Nephron progenitor cell (in vitro differentiated cells): ENCODE results near the gene ANKS1B.

ENCODE experiments used
- DNase-seq: peaks from one replicate; pipeline ENCODE4 v3.0.0; 2021
- H3K27ac Mint-ChIP-seq: 2 replicates; pipeline ENCODE4 v1.8.0; 2021; ENCODE audit warnings: mild to moderate bottlenecking, moderate library complexity, mixed read lengths
- H3K27me3 Mint-ChIP-seq: 2 replicates; pipeline ENCODE4 v1.8.0; 2021; ENCODE audit warnings: mild to moderate bottlenecking, low read depth, mixed read lengths; ENCODE audit not compliant: poor library complexity
- H3K36me3 Mint-ChIP-seq: 2 replicates; pipeline ENCODE4 v1.8.0; 2021; ENCODE audit warnings: low read depth, mixed read lengths
- H3K4me1 Mint-ChIP-seq: 2 replicates; pipeline ENCODE4 v1.8.0; 2021; ENCODE audit warnings: mixed read lengths
- H3K4me3 Mint-ChIP-seq: 2 replicates; pipeline ENCODE4 v1.8.0; 2021; ENCODE audit warnings: mild to moderate bottlenecking, moderate library complexity, mixed read lengths
- H3K9me3 Mint-ChIP-seq: 2 replicates; pipeline ENCODE4 v1.8.0; 2021; ENCODE audit warnings: mild to moderate bottlenecking, moderate library complexity, mixed read lengths
- CTCF ChIP-seq: fragments of 200-600 bp; sonication (generic); IDR thresholded peaks from 2 replicates; pipeline ENCODE4 v1.5.0; 2021; ENCODE audit warnings: antibody characterized with exemption

The ANKS1B gene

GRCh38 chr12:98771811-98772752 is 1212.7 kb downstream of the ANKS1B start:
- no peak for TF ChIP-seq CTCF
- Mint-ChIP-seq H3K4me1 (no peaks in the 10 kb centered on the region), H3K36me3 (no peaks in the 10 kb centered on the region), H3K4me3 (no peak overlapping the region), H3K9me3 (peaks cover 8% of the 10 kb centered on the region), H3K27me3 (peaks cover 3% of the 10 kb centered on the region), H3K27ac (no peak overlapping the region)
- DNase-seq = no peak

GRCh38 chr12:98770230-98770629 is 1214.5 kb downstream of the ANKS1B start:
- H3K36me3 Mint-ChIP-seq = no peaks in the 10 kb centered on the region
- no peak for DNase-seq

GRCh38 chr12:98769068-98769467 is 1215.7 kb downstream of the ANKS1B start:
- peaks cover 8% of the 10 kb centered on the region for H3K9me3 Mint-ChIP-seq
- no peak overlapping the region for H3K4me3 Mint-ChIP-seq
- no peak for TF ChIP-seq CTCF
- DNase-seq = no peak
- H3K27me3 Mint-ChIP-seq = no peaks in the 10 kb centered on the region
- H3K4me1 Mint-ChIP-seq = no peaks in the 10 kb centered on the region
- H3K36me3 Mint-ChIP-seq = no peaks in the 10 kb centered on the region
- no peak overlapping the region for H3K27ac Mint-ChIP-seq

More at GRCh38 chr12:98770230-98770629, 1214.5 kb downstream of the ANKS1B start:
- Mint-ChIP-seq H3K9me3 (peaks cover 8% of the 10 kb centered on the region), H3K27me3 (no peaks in the 10 kb centered on the region), H3K4me1 (no peaks in the 10 kb centered on the region), H3K27ac (no peak overlapping the region), H3K4me3 (no peak overlapping the region)
- no peak for TF ChIP-seq CTCF

GRCh38 chr12:98767248-98767647 is 1217.5 kb downstream of the ANKS1B start:
- TF ChIP-seq CTCF = no peak
- Mint-ChIP-seq H3K27me3 (peaks cover 7% of the 10 kb centered on the region), H3K4me1 (no peaks in the 10 kb centered on the region), H3K36me3 (no peaks in the 10 kb centered on the region), H3K27ac (no peak overlapping the region), H3K9me3 (peaks cover 6% of the 10 kb centered on the region), H3K4me3 (no peak overlapping the region)
- no peak for DNase-seq

GRCh38 chr12:98763656-98764055 is 1221.1 kb downstream of the ANKS1B start:
- Mint-ChIP-seq H3K4me1 (no peaks in the 10 kb centered on the region), H3K27me3 (peaks cover 10% of the 10 kb centered on the region)

More at GRCh38 chr12:98763656-98764055, 1221.1 kb downstream of the ANKS1B start:
- H3K9me3 Mint-ChIP-seq = no peaks in the 10 kb centered on the region
- no peak overlapping the region for H3K4me3 Mint-ChIP-seq
- H3K36me3 Mint-ChIP-seq = no peaks in the 10 kb centered on the region
- H3K27ac Mint-ChIP-seq = no peak overlapping the region
- no peak for TF ChIP-seq CTCF
- DNase-seq = no peak
